ENCODE results near the gene SLC6A12. TPM values are rescaled to one million over a fixed set of nuclear protein-coding genes. Genes with fewer than 3 reads are reported as not detected.

Gene SLC6A12
- total and polyA plus RNA-seq, 9 of the 15 experiments (the other 6 are each of a cell fraction or from before 2014, with no cell fraction given): not detected

GRCh38 chr12:209246-209645, 4.7 kb downstream of the SLC6A12 start:
- ChIA-PET POLR2A (no interaction called here), CTCF (ENCODE audit: low intra/inter-chr PET ratio) (no interaction called here)
- DNase-seq (ENCODE audit: extremely low read depth in 1 of 4, low spot score in 3 of 4) (no peak), FAIRE-seq (no peak), ATAC-seq (no peak)
- Histone ChIP-seq H3K4me2 (ENCODE audit: insufficient read depth, low read length) (no peak overlapping the region), H3K79me2 (ENCODE audit: control insufficient read depth, insufficient read depth, low read length) (no peaks in the 10 kb centered on the region), H3K27ac (ENCODE audit: extremely low read depth, low read depth, low read length) (no peak overlapping the region), H3K9me3 (replicated peaks; ENCODE audit: control insufficient read depth, insufficient read depth, low read depth, low read length) (no peaks in the 10 kb centered on the region), H3K27me3 (ENCODE audit: control insufficient read depth in 2 of 2, insufficient read depth in 2 of 2, low read length in 2 of 2) (peaks cover 36 to 77% of the 10 kb centered on the region in 2 experiments), H2AFZ (ENCODE audit: low read depth, low read length) (no peak overlapping the region), H3K4me1 (replicated peaks in 1 of 2; ENCODE audit: control insufficient read depth in 2 of 2, insufficient read depth in 2 of 2, low read length in 2 of 2) (peaks cover 0 to under 1% of the 10 kb centered on the region in 2 experiments; a peak in 2 of 5 replicates), H3K9me1 (ENCODE audit: control insufficient read depth, insufficient read depth, low read length) (no peaks in the 10 kb centered on the region), H3K4me3 (no peak overlapping the region), H3K36me3 (ENCODE audit: control insufficient read depth, insufficient read depth, low read length) (no peaks in the 10 kb centered on the region), H3K9ac (ENCODE audit: insufficient read depth in 1 of 2, low read depth in 2 of 2, low read length in 2 of 2) (no peak overlapping the region), H4K20me1 (replicated peaks; ENCODE audit: control insufficient read depth, insufficient read depth, low read length) (0 out of 2 replicates have a peak, but pooled peaks cover 2% of the 10 kb centered on the region)
- TF ChIP-seq, protein P1, sequence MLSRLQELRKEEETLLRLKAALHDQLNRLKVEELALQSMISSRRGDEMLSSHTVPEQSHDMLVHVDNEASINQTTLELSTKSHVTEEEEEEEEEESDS (CRISPR knock-in tag; IDR thresholded peaks at IDR 0.05): no peak
- no peak for TF ChIP-seq GABPB1 (CRISPR knock-in tag; IDR thresholded peaks at IDR 0.05)
- TF ChIP-seq NFXL1 (CRISPR knock-in tag; IDR thresholded peaks at IDR 0.05): no peak
- TF ChIP-seq, protein P2, sequence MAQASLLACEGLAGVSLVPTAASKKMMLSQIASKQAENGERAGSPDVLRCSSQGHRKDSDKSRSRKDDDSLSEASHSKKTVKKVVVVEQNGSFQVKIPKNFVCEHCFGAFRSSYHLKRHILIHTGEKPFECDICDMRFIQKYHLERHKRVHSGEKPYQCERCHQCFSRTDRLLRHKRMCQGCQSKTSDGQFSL (CRISPR knock-in tag; IDR thresholded peaks at IDR 0.05): no peak
- TF ChIP-seq, protein P2 (tag; IDR thresholded peaks at IDR 0.05): no peak
- TF ChIP-seq PHF20 (IDR thresholded peaks at IDR 0.05; ENCODE audit: partially characterized antibody): no peak
- TF ChIP-seq ZC3H8 (IDR thresholded peaks at IDR 0.05): no peak
- no peak for TF ChIP-seq RBFOX2 (IDR thresholded peaks at IDR 0.05; ENCODE audit: low read depth, low read length)
- peak; percentile 41 for TF ChIP-seq RBM25 (IDR thresholded peaks at IDR 0.05; ENCODE audit: low read depth, low read length, severe bottlenecking)
- intact Hi-C loops (cut with micrococcal nuclease) (no loop called here), in situ Hi-C loops (cut with MboI) (no loop called here)
- no TSS peak for BruUV-seq (replicated peaks)
- WGBS (ENCODE audit: insufficient coverage, low coverage, missing lambda C conversion rate): 19% methylated on average over 14 of the region's 15 CpGs
